Neural progenitor cell (in vitro differentiated cells): ENCODE measurements around the gene SAP30. TPM values are rescaled to one million over a fixed set of nuclear protein-coding genes. Genes with fewer than 3 reads are reported as not detected.

ENCODE experiments used
- DNase-seq: peaks from one replicate; pipeline ENCODE4 v3.0.0-alpha.2; 2016; ENCODE audit warnings: low spot score
- H2AFZ ChIP-seq: fragments of 200-600 bp; sonication (generic); replicated peaks from 2 replicates; pipeline ENCODE4 v1.6.1; 2016; ENCODE audit warnings: antibody characterized with exemption
- H3F3A ChIP-seq: fragments of 200-600 bp; sonication (generic); 2 replicates; pipeline ENCODE4 v1.6.1; 2016; ENCODE audit warnings: antibody characterized with exemption, low read depth
- H3K27ac ChIP-seq: fragments of 200-600 bp; sonication (generic); 2 replicates; pipeline ENCODE4 v1.5.1; 2016; ENCODE audit warnings: mild to moderate bottlenecking
- H3K27me3 ChIP-seq: fragments of 200-600 bp; sonication (generic); 2 replicates; pipeline ENCODE4 v1.6.1; 2016; ENCODE audit warnings: mild to moderate bottlenecking, moderate library complexity
- H3K36me3 ChIP-seq: fragments of 200-600 bp; sonication (generic); 2 replicates; pipeline ENCODE4 v1.5.1; 2016
- H3K4me1 ChIP-seq: fragments of 200-600 bp; sonication (generic); 2 replicates; pipeline ENCODE4 v1.6.1; 2016; ENCODE audit warnings: mixed run types
- H3K4me2 ChIP-seq: fragments of 200-600 bp; sonication (generic); 2 replicates; pipeline ENCODE4 v1.6.1; 2016
- H3K4me3 ChIP-seq: fragments of 200-600 bp; sonication (generic); 2 replicates; pipeline ENCODE4 v1.5.1; 2016
- H3K79me2 ChIP-seq: fragments of 200-600 bp; sonication (generic); 2 replicates; pipeline ENCODE4 v1.6.1; 2016; ENCODE audit warnings: low read depth
- H3K9ac ChIP-seq: fragments of 200-600 bp; sonication (generic); 2 replicates; pipeline ENCODE4 v1.6.1; 2016
- H3K9me3 ChIP-seq: fragments of 200-600 bp; sonication (generic); 2 replicates; pipeline ENCODE4 v1.5.1; 2016; ENCODE audit warnings: low read depth
- H4K20me1 ChIP-seq: fragments of 200-600 bp; sonication (generic); 2 replicates; pipeline ENCODE4 v1.6.1; 2016; ENCODE audit warnings: low read depth
- H3K27ac Mint-ChIP-seq: 3 replicates; pipeline ENCODE4 v1.8.0; 2021; ENCODE audit warnings: mixed read lengths
- H3K27me3 Mint-ChIP-seq: 2 replicates; pipeline ENCODE4 v1.8.0; 2022; ENCODE audit warnings: low read depth, mild to moderate bottlenecking, inconsistent platforms, moderate library complexity, mixed read lengths; ENCODE audit not compliant: insufficient read depth
- H3K36me3 Mint-ChIP-seq: 3 replicates; pipeline ENCODE4 v1.8.0; 2021; ENCODE audit warnings: mixed read lengths
- H3K4me1 Mint-ChIP-seq: 3 replicates; pipeline ENCODE4 v1.8.0; 2021; ENCODE audit warnings: mixed read lengths
- H3K4me3 Mint-ChIP-seq: 3 replicates; pipeline ENCODE4 v1.8.0; 2021; ENCODE audit warnings: mild to moderate bottlenecking, moderate library complexity, mixed read lengths
- H3K9me3 Mint-ChIP-seq: 3 replicates; pipeline ENCODE4 v1.8.0; 2020; ENCODE audit warnings: mixed read lengths
- CTCF ChIP-seq: fragments of 200-600 bp; sonication (generic); IDR thresholded peaks from 2 replicates; pipeline ENCODE4 v1.5.1; 2017; ENCODE audit warnings: antibody characterized with exemption, mild to moderate bottlenecking
- EZH2 ChIP-seq: fragments of 200-600 bp; sonication (generic); IDR thresholded peaks from 2 replicates; pipeline ENCODE4 v1.6.1; 2017; ENCODE audit warnings: antibody characterized with exemption, mild to moderate bottlenecking, moderate library complexity
- EZH2phosphoT487 ChIP-seq: fragments of 200-600 bp; sonication (generic); IDR thresholded peaks from 2 replicates; pipeline ENCODE4 v1.6.1; 2017; ENCODE audit warnings: antibody characterized with exemption
- total RNA-seq: library from RNA; depleted of rRNA; stranded (reverse); fragments of >200 nt; gene quantifications from 2 replicates; pipeline ENCODE4 v1.2.3, GENCODE V29; 2015; ENCODE audit warnings: low replicate concordance

Gene SAP30
- total RNA-seq, 1 donor from 2014 or later, result 63.5 TPM

- Mint-ChIP-seq H3K36me3 (peaks cover 3% of the 10 kb centered on the region), H3K27ac (no peak overlapping the region), H3K4me1 (peaks cover 22% of the 10 kb centered on the region), H3K4me3 (peak overlapping the region; percentile 100), H3K27me3 (peaks cover 6% of the 10 kb centered on the region), H3K9me3 (no peaks in the 10 kb centered on the region)
- Histone ChIP-seq H3K36me3 (no peaks in the 10 kb centered on the region), H3K27me3 (no peaks in the 10 kb centered on the region), H3K27ac (no peak overlapping the region), H3K4me3 (peak overlapping the region; percentile 90), H3K4me1 (peaks cover 17% of the 10 kb centered on the region), H2AFZ (no peak overlapping the region), H3K79me2 (peaks cover 24% of the 10 kb centered on the region), H3K9ac (no peak overlapping the region), H3K4me2 (peak overlapping the region; percentile 93), H3K9me3 (no peaks in the 10 kb centered on the region), H3F3A (peaks cover 49% of the 10 kb centered on the region), H4K20me1 (peaks cover 9% of the 10 kb centered on the region)
- no peak for DNase-seq
- no peak for TF ChIP-seq EZH2
- no peak for TF ChIP-seq EZH2phosphoT487
- no peak for TF ChIP-seq CTCF
Observed at GRCh38 chr4:173367946-173368345, 2.8 kb upstream of the SAP30 start.

GRCh38 chr4:173370130-173370476 lies 651 bp upstream of the SAP30 start:
- peak overlapping the region; percentile 90 for H3K4me3 ChIP-seq
- H3F3A ChIP-seq, result peaks cover 49% of the 10 kb centered on the region
- DNase-seq, result no peak
- Mint-ChIP-seq H3K27me3 (peaks cover 6% of the 10 kb centered on the region), H3K4me3 (peak overlapping the region; percentile 100), H3K4me1 (peaks cover 27% of the 10 kb centered on the region), H3K9me3 (no peaks in the 10 kb centered on the region), H3K36me3 (peaks cover 6% of the 10 kb centered on the region), H3K27ac (peak overlapping the region; percentile 95)
- H3K4me2 ChIP-seq, result peak overlapping the region; percentile 93
- H3K9ac ChIP-seq, result peak overlapping the region; percentile 10
- peaks cover 26% of the 10 kb centered on the region for H3K4me1 ChIP-seq
- H3K36me3 ChIP-seq, result peaks cover 13% of the 10 kb centered on the region
- peak overlapping the region; percentile 69 for H3K27ac ChIP-seq
- H3K79me2 ChIP-seq, result peaks cover 45% of the 10 kb centered on the region
- peak overlapping the region; percentile 61 for H2AFZ ChIP-seq
- peaks cover 26% of the 10 kb centered on the region for H4K20me1 ChIP-seq
- TF ChIP-seq EZH2, result no peak
- TF ChIP-seq CTCF, result no peak
- no peak for TF ChIP-seq EZH2phosphoT487
- no peaks in the 10 kb centered on the region for H3K9me3 ChIP-seq
- H3K27me3 ChIP-seq, result no peaks in the 10 kb centered on the region

- peak overlapping the region; percentile 83 for H3K27ac ChIP-seq
- peaks cover 57% of the 10 kb centered on the region for H3K79me2 ChIP-seq
- peaks cover 49% of the 10 kb centered on the region for H3F3A ChIP-seq
- peaks cover 26% of the 10 kb centered on the region for H4K20me1 ChIP-seq
- peak overlapping the region; percentile 90 for H3K4me3 ChIP-seq
- no peaks in the 10 kb centered on the region for H3K27me3 ChIP-seq
- H3K9me3 Mint-ChIP-seq, result no peaks in the 10 kb centered on the region
- H3K36me3 ChIP-seq, result peaks cover 19% of the 10 kb centered on the region
- H3K9ac ChIP-seq, result peak overlapping the region; percentile 67
- peak overlapping the region; percentile 98 for H3K4me2 ChIP-seq
- H2AFZ ChIP-seq, result peak overlapping the region; percentile 73
- H3K27me3 Mint-ChIP-seq, result peaks cover 6% of the 10 kb centered on the region
- H3K4me1 ChIP-seq, result peaks cover 26% of the 10 kb centered on the region
- peak; percentile 83 for DNase-seq
- TF ChIP-seq EZH2, result no peak
- no peak for TF ChIP-seq CTCF
- TF ChIP-seq EZH2phosphoT487, result no peak
- no peaks in the 10 kb centered on the region for H3K9me3 ChIP-seq
- H3K36me3 Mint-ChIP-seq, result peaks cover 14% of the 10 kb centered on the region
- H3K27ac Mint-ChIP-seq, result peak overlapping the region; percentile 98
- H3K4me1 Mint-ChIP-seq, result peaks cover 24% of the 10 kb centered on the region
- H3K4me3 Mint-ChIP-seq, result peak overlapping the region; percentile 100
Observed at GRCh38 chr4:173371292-173372192, 788 bp downstream of the SAP30 start.
